Breast epithelium (tissue), 3 donors: ENCODE measurements around the gene PXYLP1.

Experiments
- CTCF ChIP-seq, 3 donors: fragments of 450-650 bp; IDR thresholded peaks; one replicate each; pipeline ENCODE4 v1.5.1; 2016 to 2017; ENCODE audit warnings: antibody characterized with exemption in 3 of 3, mild to moderate bottlenecking in 3 of 3, moderate library complexity in 3 of 3
- POLR2A ChIP-seq: fragments of 450-650 bp; IDR thresholded peaks from one replicate; pipeline ENCODE4 v1.6.1; 2016; ENCODE audit warnings: antibody characterized with exemption, mild to moderate bottlenecking, moderate library complexity
- POLR2AphosphoS5 ChIP-seq, 3 donors: sonication (generic); formaldehyde crosslinking; IDR thresholded peaks; one replicate each; pipeline ENCODE4 v1.6.1; 2017; ENCODE audit warnings: antibody characterized with exemption in 3 of 3

GRCh38 chr3:141268791-141269190 lies 37.2 kb downstream of the PXYLP1 start:
- TF ChIP-seq CTCF (IDR thresholded peaks at IDR 0.05) (no peak), POLR2AphosphoS5 (IDR thresholded peaks at IDR 0.05) (no peak), POLR2A (no peak)
